ENCODE data around the gene IFT20. TPM values are rescaled to one million over a fixed set of nuclear protein-coding genes. Genes with fewer than 3 reads are reported as not detected.
A peak's percentile ranks its signal among the peaks of the same experiment; 100 is the strongest.

IFT20 gene
- total RNA-seq, 1 donor from 2014 or later = 63.7 TPM

DNA sequence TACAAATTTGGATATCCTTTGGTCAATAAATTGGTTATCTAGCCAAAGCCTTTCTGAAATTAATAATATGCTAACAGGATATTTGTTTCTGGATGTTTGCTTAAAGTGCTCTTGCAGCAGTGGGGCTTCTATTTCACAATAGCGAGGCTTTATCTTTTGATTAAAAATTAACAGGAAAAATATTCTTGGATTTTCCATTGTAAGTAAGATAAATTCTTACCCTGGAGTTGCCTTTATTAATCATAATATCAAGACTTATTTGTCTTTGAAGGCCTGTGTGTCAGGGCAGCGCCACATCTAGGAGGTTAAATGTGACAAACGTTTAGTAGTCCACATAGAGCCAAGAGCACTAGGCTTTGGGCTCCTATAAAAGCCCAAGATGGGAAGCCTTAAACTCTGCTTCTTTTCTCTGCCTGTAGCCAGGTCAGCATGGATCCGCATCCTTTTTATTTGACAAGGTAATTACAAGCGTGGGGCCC is 11.0 kb downstream of the IFT20 start:
- peaks cover 27% of the 10 kb centered on the region for H3K4me1 Mint-ChIP-seq (ENCODE audit: low read depth)

DNA sequence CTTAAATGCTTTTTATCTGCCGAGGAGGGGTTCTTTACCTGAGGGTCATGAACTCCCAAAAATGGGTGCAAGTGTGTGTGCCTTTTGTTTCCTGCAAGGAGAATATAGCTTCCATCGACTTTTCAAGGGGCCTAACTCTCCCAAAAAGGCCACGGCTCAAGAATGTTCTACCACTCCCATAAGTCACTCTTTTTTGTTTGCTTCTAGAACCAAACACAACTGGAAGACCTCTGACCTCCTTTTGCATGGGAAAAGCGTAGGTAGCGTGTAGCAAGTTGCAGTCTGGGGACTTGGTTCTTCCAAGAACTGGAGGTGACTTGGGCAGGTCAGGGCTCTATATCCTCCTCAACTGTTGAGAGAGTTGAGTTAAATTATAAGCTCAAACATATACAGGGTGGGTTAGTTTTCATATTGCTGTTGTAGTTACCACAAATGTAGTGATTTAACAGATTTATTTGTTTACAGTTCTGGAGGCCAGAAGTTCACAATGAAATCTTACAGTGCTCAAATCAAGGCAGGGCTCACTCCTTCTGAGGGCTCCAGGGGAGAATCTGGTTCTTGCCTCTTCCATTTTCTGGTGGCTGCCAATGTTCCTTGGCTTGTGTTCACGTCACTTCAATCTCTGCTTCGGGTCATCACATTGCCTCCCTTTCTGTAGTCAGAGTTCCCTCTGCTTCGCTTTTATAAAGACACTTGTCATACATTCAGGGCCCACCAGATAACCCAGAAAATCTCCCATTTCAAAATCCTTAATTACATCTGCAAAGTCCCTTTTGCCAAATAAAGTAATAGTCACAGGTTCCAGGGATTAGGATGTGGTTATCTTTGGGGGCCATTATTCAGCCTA is 14.8 kb downstream of the IFT20 start:
- TF ChIP-seq, protein P1, sequence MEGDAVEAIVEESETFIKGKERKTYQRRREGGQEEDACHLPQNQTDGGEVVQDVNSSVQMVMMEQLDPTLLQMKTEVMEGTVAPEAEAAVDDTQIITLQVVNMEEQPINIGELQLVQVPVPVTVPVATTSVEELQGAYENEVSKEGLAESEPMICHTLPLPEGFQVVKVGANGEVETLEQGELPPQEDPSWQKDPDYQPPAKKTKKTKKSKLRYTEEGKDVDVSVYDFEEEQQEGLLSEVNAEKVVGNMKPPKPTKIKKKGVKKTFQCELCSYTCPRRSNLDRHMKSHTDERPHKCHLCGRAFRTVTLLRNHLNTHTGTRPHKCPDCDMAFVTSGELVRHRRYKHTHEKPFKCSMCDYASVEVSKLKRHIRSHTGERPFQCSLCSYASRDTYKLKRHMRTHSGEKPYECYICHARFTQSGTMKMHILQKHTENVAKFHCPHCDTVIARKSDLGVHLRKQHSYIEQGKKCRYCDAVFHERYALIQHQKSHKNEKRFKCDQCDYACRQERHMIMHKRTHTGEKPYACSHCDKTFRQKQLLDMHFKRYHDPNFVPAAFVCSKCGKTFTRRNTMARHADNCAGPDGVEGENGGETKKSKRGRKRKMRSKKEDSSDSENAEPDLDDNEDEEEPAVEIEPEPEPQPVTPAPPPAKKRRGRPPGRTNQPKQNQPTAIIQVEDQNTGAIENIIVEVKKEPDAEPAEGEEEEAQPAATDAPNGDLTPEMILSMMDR (IDR thresholded peaks at IDR 0.05) = no peak
- DNase-seq (ENCODE audit: low spot score) = no peak
- peak overlapping the region; percentile 13 for H3K27ac Mint-ChIP-seq (ENCODE audit: unreplicated experiment)
- peak overlapping the region; percentile 92 for H3K4me3 Mint-ChIP-seq (ENCODE audit: unreplicated experiment)
- H3K27me3 Mint-ChIP-seq (ENCODE audit: low read depth) = no peaks in the 10 kb centered on the region
- H3K36me3 Mint-ChIP-seq (ENCODE audit: low read depth) = no peaks in the 10 kb centered on the region
- H3K9me3 Mint-ChIP-seq (ENCODE audit: low read depth) = no peaks in the 10 kb centered on the region
- peaks cover 25% of the 10 kb centered on the region for H3K4me1 Mint-ChIP-seq (ENCODE audit: low read depth)

More for the DNA sequence above, 11.0 kb downstream of the IFT20 start:
- no peak for DNase-seq (ENCODE audit: low spot score)
- no peaks in the 10 kb centered on the region for H3K9me3 Mint-ChIP-seq (ENCODE audit: low read depth)
- TF ChIP-seq, protein P1 (IDR thresholded peaks at IDR 0.05) = no peak
- peaks cover 5% of the 10 kb centered on the region for H3K36me3 Mint-ChIP-seq (ENCODE audit: low read depth)
- no peak overlapping the region for H3K27ac Mint-ChIP-seq (ENCODE audit: unreplicated experiment)
- no peak overlapping the region for H3K4me3 Mint-ChIP-seq (ENCODE audit: unreplicated experiment)
- H3K27me3 Mint-ChIP-seq (ENCODE audit: low read depth) = no peaks in the 10 kb centered on the region

DNA sequence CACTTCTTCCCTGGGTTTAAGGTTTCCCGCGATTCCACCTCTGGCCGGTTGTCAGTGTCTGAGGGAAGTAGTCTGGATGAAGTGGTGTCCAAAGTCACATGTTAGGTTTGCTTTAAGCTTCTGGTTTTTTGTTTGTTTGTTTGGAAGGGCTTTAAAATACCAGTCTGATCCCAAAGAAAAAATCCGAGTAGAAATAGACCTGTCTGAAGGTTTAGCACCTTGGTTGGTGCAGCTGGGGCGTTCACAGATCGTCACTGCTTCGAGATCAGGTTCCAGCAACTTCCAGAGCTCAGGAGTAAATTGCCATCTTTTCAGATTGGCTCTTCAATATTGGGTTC is 15.7 kb downstream of the IFT20 start:
- Mint-ChIP-seq H3K4me3 (ENCODE audit: unreplicated experiment) (peak overlapping the region; percentile 92), H3K4me1 (ENCODE audit: low read depth) (peaks cover 25% of the 10 kb centered on the region), H3K27ac (ENCODE audit: unreplicated experiment) (peak overlapping the region; percentile 87), H3K36me3 (ENCODE audit: low read depth) (no peaks in the 10 kb centered on the region), H3K27me3 (ENCODE audit: low read depth) (no peaks in the 10 kb centered on the region), H3K9me3 (ENCODE audit: low read depth) (no peaks in the 10 kb centered on the region)
- TF ChIP-seq, protein P1 (IDR thresholded peaks at IDR 0.05) = no peak
- DNase-seq (ENCODE audit: low spot score) = no peak

DNA sequence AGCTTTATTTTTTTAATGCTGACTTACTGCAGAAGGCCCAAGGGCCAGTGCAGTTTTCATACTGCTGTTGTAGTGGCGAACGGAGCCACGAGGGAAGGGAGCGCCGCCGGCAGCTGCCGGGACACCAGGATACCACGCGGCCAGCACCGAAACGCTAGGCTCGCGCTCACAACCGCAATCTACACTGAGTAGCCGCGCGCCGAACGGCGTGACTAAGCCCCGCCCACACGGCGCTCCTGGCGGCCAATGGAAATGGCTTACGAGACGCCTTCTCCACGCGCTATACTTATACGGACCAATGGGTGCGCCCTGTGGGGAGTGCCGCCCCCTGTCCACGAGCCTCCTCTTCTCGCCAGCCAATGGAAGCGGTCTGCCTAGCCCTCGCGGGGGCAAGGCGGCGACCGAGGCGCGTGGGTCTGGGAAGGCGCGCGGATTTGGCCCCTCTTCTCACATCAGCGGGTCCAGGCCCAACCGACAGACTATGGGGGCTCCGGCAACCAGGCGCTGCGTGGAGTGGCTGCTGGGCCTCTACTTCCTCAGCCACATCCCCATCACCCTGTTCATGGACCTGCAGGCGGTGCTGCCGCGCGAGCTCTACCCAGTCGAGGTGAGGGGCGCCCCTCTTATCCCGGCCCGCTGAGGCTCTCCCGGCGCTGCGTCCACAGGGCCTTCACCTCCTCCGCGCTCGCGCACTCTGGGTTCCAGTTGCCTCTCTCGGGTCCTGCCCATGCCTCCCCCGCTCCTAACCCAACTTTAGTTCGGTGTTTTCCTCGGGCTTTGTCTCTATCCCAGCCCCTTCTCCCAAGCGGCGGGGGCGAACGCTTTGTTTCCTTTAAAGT is 16.3 kb downstream of the IFT20 start, which contains the start of gene TMEM97:
Gene TMEM97, plus strand, starts transcription at position 442 of the 839 bp plus-strand sequence. Its CDS starts 40 bp downstream, at position 482.
- Mint-ChIP-seq H3K9me3 (ENCODE audit: low read depth) (no peaks in the 10 kb centered on the region), H3K4me1 (ENCODE audit: low read depth) (peaks cover 25% of the 10 kb centered on the region)
- TF ChIP-seq, protein P1 (IDR thresholded peaks at IDR 0.05) = peak; percentile 60

More for the DNA sequence above, 16.3 kb downstream of the IFT20 start, which contains the start of gene TMEM97:
- peak within 1 kb of the TSS; percentile 87 for H3K27ac Mint-ChIP-seq (ENCODE audit: unreplicated experiment)
- DNase-seq (ENCODE audit: low spot score) = peak; percentile 98
- peak within 1 kb of the TSS; percentile 92 for H3K4me3 Mint-ChIP-seq (ENCODE audit: unreplicated experiment)
- no peaks in the 10 kb centered on the region for H3K36me3 Mint-ChIP-seq (ENCODE audit: low read depth)
- H3K27me3 Mint-ChIP-seq (ENCODE audit: low read depth) = no peaks in the 10 kb centered on the region

All from chondrocyte (in vitro differentiated cells).